WERI-Rb-1 (cell line): ENCODE data around the gene CDH18.

ENCODE experiments used
- DNase-seq: peaks from one replicate; pipeline ENCODE4 v3.0.0-alpha.2; 2020
- H3K27ac ChIP-seq: fragments of 250-450 bp; sonication (Bioruptor Pico); 2 replicates; pipeline ENCODE4 v1.5.1; 2020; ENCODE audit warnings: mild to moderate bottlenecking, moderate library complexity
- H3K27me3 ChIP-seq: fragments of 250-450 bp; sonication (Bioruptor Pico); 2 replicates; pipeline ENCODE4 v1.5.1; 2021; ENCODE audit warnings: mild to moderate bottlenecking, low read depth, moderate library complexity; ENCODE audit not compliant: insufficient read depth, severe bottlenecking
- H3K36me3 ChIP-seq: fragments of 250-450 bp; sonication (Bioruptor Pico); 2 replicates; pipeline ENCODE4 v1.5.1; 2020; ENCODE audit warnings: mild to moderate bottlenecking, moderate library complexity
- H3K4me3 ChIP-seq: 2 replicates; pipeline ENCODE4 v1.5.1; 2011; ENCODE audit warnings: low read depth, mild to moderate bottlenecking, control low read depth, low read length
- H3K9me3 ChIP-seq: fragments of 250-450 bp; sonication (Bioruptor Pico); 2 replicates; pipeline ENCODE4 v1.5.1; 2021; ENCODE audit warnings: mild to moderate bottlenecking, moderate library complexity; ENCODE audit not compliant: severe bottlenecking
- CTCF ChIP-seq: IDR thresholded peaks from 2 replicates; pipeline ENCODE4 v1.5.1; 2011; ENCODE audit warnings: low read depth, mild to moderate bottlenecking, control low read depth, inconsistent platforms, low read length

The CDH18 gene

GRCh38 chr5:19625562-19625961, 362.4 kb downstream of the CDH18 start:
- Histone ChIP-seq H3K4me3 (no peak overlapping the region), H3K9me3 (no peaks in the 10 kb centered on the region), H3K36me3 (no peaks in the 10 kb centered on the region), H3K27me3 (no peaks in the 10 kb centered on the region), H3K27ac (no peak overlapping the region)
- no peak for DNase-seq
- TF ChIP-seq CTCF: no peak

GRCh38 chr5:19619571-19619970, 368.4 kb downstream of the CDH18 start:
- Histone ChIP-seq H3K36me3 (no peaks in the 10 kb centered on the region), H3K27me3 (no peaks in the 10 kb centered on the region), H3K4me3 (no peak overlapping the region), H3K27ac (no peak overlapping the region), H3K9me3 (no peaks in the 10 kb centered on the region)
- TF ChIP-seq CTCF: no peak
- DNase-seq: no peak

- H3K27me3 ChIP-seq: no peaks in the 10 kb centered on the region
- DNase-seq: no peak
- H3K27ac ChIP-seq: no peak overlapping the region
- H3K36me3 ChIP-seq: no peaks in the 10 kb centered on the region
- no peak for TF ChIP-seq CTCF
- H3K9me3 ChIP-seq: no peaks in the 10 kb centered on the region
- H3K4me3 ChIP-seq: no peak overlapping the region
Observed at GRCh38 chr5:19616701-19617215, 371.2 kb downstream of the CDH18 start.

- no peak for DNase-seq
- Histone ChIP-seq H3K27me3 (no peaks in the 10 kb centered on the region), H3K9me3 (no peaks in the 10 kb centered on the region), H3K36me3 (no peaks in the 10 kb centered on the region), H3K27ac (no peak overlapping the region), H3K4me3 (no peak overlapping the region)
- TF ChIP-seq CTCF: no peak
Observed at GRCh38 chr5:19615661-19616060, 372.3 kb downstream of the CDH18 start.

GRCh38 chr5:19615071-19615470, 372.9 kb downstream of the CDH18 start:
- Histone ChIP-seq H3K4me3 (no peak overlapping the region), H3K36me3 (no peaks in the 10 kb centered on the region), H3K27me3 (no peaks in the 10 kb centered on the region), H3K9me3 (no peaks in the 10 kb centered on the region), H3K27ac (no peak overlapping the region)
- TF ChIP-seq CTCF: no peak
- no peak for DNase-seq

GRCh38 chr5:19608444-19609002, 379.5 kb downstream of the CDH18 start:
- Histone ChIP-seq H3K4me3 (no peak overlapping the region), H3K27me3 (no peaks in the 10 kb centered on the region), H3K27ac (no peak overlapping the region), H3K9me3 (no peaks in the 10 kb centered on the region), H3K36me3 (no peaks in the 10 kb centered on the region)
- TF ChIP-seq CTCF: peak; percentile 10; the same call in 1 of the 2 replicates
- no peak for DNase-seq
